Neural progenitor cell (in vitro differentiated cells): Measurements from ENCODE around the gene CDAN1.

Experiments used
- CTCF ChIP-seq: fragments of 200-600 bp; sonication (generic); IDR thresholded peaks from 2 replicates; pipeline ENCODE4 v1.5.1; 2017; ENCODE audit warnings: antibody characterized with exemption, mild to moderate bottlenecking
- EZH2 ChIP-seq: fragments of 200-600 bp; sonication (generic); IDR thresholded peaks from 2 replicates; pipeline ENCODE4 v1.6.1; 2017; ENCODE audit warnings: antibody characterized with exemption, mild to moderate bottlenecking, moderate library complexity
- EZH2phosphoT487 ChIP-seq: fragments of 200-600 bp; sonication (generic); IDR thresholded peaks from 2 replicates; pipeline ENCODE4 v1.6.1; 2017; ENCODE audit warnings: antibody characterized with exemption

GRCh38 chr15:42782716-42783115 lies 45.8 kb upstream of the CDAN1 start:
- TF ChIP-seq CTCF (no peak), EZH2phosphoT487 (no peak), EZH2 (no peak)
